Bone marrow (tissue), 2 donors: Measurements from ENCODE around the gene RANBP17.
"Not testable (repeated sequence)": the region's sequence is repeated elsewhere in the genome, so short reads cannot be mapped to it uniquely, and the experiment has no call there.

Experiments
- DNase-seq, 2 donors: peaks; one replicate each; lab custom pipeline; 2025; lab: John Stamatoyannopoulos, UW

Gene RANBP17

DNA sequence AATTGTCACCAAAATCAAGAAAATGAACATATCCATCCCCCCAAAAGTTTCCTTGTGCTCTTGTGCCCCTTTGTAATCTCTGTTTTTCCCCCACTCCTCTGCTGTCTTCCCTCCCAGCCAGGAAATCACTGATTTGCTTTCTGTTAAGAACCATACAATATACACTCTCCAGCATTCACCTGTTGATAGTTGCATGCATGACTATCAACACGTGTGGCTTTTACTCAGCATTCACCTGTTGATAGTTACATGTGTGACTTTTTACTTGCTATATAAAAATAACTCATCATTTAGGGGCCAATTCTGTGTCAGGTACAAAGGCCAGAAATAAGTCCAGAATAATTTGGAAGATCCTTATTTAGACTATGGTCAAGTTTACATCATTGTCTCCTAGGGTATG, 6.0 kb downstream of the RANBP17 start:
- DNase-seq: no peak

DNA sequence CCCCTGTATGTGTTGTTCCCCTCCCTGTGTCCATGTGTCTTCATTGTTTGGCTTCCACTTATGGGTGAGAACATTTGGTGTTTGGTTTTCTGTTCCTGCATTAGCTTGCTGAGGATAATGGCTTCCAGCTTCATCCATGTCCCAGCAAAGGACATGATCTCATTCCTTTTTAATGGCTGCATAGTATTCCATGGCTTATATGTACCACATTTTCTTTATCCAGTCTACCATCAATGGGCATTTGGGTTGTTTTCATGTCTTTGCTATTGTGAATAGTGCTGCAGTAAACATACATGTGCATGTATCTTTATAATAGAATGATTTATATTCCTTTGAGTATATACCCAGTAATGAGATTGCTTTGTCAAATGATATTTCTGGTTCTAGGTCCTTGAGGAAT, 8.6 kb downstream of the RANBP17 start:
- not testable (repeated sequence) for DNase-seq

DNA sequence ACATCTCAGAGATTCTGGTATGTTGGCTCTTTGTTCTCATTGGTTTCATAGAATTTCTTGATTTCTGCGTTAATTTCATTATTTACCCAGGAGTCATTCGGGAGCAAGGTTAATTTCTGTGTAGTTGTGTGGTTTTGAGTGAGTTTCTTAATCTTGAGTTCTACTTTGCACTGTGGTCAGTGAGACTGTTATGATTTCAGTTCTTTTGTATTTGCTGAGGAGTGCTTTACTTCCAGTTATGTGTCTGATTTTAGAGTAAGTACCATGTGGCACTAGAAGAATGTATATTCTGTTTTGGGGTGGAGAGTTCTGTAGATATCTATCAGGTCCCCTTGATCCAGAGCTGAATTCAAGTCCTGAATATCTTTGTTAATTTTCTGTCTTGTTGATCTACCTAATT, 12.2 kb downstream of the RANBP17 start:
- no peak for DNase-seq

- DNase-seq: no peak
These were observed 14.0 kb downstream of the RANBP17 start for GRCh38 chr5:170875811-170876210.

DNA sequence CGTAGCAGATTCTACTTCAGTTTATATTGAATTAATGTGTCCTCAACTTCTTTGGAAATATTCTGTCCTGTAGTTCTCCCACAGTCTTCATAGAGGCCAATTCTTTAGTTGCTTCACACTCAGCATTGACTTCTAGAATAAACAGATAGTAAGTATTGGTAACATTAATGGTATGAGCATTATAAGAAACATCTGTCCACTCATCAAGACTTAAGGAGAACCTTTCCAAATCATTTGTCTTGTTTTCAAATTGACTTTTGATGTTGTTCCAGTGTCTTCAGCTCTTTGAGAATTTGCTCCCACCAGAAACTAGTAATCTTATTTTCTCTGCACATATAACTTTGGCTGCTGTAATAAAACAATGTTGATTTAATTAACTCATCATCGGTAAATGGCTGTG, 18.3 kb downstream of the RANBP17 start:
- no peak for DNase-seq

DNA sequence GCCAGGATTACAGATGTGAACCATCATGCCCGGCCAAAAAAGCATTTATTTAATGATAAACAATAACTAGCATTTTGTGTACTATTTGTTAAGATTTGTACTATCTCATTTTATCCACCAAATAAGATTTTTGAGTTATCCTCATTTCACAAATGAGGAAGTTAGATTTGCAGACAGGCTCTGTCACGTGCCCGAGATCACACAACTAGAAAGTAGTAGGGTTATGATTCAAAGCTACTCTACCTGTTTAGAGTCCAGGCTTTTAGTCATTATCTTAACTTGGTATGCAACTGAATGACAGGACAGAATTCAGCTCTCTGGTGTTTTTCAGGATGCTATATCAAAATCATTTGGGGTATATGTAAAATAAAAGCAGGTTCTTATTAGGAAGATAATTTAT, 20.5 kb downstream of the RANBP17 start:
- DNase-seq: no peak

DNA sequence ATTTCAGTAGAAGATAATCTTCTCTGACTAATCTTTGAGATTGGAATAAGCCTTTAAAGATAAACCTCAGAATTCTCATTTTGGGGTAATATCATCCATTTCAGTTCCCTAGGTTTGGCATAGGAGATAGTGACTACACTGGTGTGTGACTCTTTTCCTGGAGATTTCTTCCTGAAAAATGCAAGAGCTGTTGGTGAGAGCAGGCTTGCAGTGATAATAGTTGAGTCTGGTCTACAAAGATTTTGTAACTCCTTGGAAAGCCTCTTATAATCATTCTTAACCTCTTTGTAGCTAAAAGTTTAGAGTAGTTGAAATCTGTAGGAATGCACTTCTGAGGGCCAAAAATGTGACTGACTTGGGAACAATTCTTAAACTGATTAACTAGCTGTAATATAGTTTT, 23.4 kb downstream of the RANBP17 start:
- DNase-seq: no peak

- no peak for DNase-seq
These were observed 24.0 kb downstream of the RANBP17 start for GRCh38 chr5:170885809-170886208.

DNA sequence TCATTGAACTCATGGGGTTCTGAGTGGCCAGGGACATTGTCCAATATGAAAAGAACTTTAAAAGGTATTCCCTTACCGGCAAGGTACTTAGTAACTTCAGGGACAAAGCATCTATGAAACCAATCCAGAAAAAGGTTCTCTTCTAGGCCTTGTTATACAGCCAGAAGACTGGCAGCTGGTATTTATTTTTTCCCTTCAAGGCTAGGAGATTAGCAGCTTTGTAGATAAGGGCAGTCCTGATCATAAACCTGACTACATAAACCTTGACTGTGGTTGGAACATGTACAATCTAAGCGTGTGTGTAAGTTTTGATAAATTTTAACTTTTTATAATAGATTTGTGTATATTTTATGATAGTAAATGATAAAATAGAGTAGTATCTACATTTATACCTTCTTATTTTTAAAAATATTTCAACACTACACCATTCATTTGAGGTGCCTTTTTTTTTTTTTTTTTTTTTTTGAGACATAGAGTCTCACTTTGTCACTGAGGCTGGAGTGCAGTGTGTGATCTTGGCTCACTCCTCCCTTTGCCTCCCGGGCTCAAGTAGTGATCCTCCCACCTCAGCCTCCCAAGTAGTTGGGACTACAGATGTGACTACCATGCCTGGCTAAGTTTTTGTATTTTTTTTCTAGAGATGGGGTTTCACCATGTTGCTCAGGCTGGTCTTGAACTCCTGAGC, 24.5 kb downstream of the RANBP17 start:
- DNase-seq: no peak

- DNase-seq: no peak
These were observed 30.4 kb downstream of the RANBP17 start for GRCh38 chr5:170892196-170892595.

- no peak for DNase-seq
These were observed 32.8 kb downstream of the RANBP17 start for GRCh38 chr5:170894665-170895064.

- no peak for DNase-seq
These were observed 35.0 kb downstream of the RANBP17 start for GRCh38 chr5:170896779-170897178.

- no peak for DNase-seq
These were observed 41.3 kb downstream of the RANBP17 start for GRCh38 chr5:170903075-170903474.

- DNase-seq: no peak
These were observed 45.9 kb downstream of the RANBP17 start for GRCh38 chr5:170907758-170908157.

DNA sequence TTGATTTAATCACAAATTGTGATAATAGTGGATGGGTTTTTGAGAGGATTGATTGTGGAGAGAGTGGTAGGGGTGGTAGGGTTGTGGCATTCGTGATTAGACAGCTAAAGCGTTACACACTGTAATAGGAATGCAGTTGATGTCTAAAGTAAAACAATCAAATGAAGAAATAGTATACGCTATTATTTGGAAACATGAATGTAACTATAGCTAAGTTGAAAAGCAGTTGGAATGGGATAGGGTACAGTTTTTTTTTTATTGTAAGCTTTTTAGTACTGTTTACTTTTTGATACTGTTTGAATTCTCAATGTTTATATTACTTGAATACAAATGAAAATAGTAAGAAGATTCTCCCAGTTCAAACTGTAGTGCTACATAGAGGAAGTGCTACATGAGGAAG, 51.8 kb downstream of the RANBP17 start:
- no peak for DNase-seq

DNA sequence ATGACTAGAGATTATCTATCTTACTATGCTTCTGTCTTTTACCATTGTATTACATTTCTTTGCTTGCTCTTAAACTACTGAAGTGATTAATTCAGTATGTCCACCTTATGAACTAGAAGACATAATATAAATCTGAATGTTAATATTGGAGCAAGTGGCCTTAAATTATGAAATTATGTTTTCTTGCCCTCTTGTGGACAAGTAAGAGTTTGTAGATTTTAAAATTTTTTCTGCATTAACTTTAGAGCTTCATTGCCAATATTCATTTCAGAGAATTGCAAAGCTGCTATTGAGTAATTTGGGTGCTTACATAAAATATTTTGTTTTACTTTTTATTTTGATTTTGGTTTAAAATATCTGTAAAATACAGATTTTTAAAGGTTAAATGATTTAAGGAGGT, 55.3 kb downstream of the RANBP17 start:
- DNase-seq: no peak

GRCh38 chr5:170920196-170920595, 58.4 kb downstream of the RANBP17 start:
- no peak for DNase-seq

DNA sequence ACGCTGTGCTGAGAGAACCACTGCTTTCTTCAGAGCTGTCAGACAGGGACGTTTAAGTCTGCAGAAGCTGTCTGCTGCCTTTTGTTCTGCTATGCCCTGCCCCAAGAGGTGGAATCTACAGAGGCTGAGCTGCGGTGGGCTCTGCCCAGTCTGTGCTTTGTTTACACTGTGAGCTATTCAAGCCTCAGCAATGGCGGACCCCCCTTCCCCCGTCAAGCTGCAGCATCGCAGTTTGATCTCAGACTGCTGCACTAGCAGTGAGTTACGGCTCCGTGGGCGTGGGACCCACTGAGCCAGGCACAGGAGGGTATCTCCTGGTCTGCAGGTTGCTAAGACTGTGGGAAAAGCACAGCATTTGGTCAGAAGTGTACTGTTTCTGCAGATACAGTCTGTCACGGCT, 60.5 kb downstream of the RANBP17 start:
- DNase-seq: not testable (repeated sequence)

DNA sequence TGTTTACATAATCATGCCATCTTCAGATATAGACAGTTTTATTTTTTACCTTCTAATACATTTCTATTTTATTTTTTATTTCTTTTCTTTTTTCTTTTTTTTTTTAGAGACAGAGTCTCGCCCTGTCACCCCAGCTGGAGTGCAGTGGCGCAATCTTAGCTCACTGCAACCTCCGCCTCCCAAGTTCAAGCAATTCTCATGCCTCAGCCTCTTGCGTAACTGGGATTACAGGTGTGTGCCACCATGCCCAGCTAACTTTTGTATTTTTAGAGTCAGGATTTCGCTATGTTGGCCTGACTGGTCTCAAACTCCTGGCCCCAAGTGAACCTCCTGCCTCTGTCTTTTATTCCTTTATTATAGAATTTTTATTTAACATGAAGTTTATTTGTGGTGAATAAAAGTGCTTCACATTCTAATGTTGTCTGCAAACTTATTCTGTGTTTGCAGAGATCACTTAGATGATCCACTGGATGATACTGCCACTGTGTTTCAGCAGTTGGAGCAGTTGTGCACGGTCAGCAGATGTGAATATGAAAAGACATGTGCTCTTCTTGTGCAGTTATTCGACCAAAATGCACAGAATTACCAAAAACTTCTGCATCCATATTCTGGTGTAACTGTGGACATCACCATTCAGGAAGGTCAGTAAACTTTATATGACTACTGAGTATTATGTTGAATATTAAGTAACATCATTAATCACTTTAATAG, 62.2 kb downstream of the RANBP17 start:
- no peak for DNase-seq

DNA sequence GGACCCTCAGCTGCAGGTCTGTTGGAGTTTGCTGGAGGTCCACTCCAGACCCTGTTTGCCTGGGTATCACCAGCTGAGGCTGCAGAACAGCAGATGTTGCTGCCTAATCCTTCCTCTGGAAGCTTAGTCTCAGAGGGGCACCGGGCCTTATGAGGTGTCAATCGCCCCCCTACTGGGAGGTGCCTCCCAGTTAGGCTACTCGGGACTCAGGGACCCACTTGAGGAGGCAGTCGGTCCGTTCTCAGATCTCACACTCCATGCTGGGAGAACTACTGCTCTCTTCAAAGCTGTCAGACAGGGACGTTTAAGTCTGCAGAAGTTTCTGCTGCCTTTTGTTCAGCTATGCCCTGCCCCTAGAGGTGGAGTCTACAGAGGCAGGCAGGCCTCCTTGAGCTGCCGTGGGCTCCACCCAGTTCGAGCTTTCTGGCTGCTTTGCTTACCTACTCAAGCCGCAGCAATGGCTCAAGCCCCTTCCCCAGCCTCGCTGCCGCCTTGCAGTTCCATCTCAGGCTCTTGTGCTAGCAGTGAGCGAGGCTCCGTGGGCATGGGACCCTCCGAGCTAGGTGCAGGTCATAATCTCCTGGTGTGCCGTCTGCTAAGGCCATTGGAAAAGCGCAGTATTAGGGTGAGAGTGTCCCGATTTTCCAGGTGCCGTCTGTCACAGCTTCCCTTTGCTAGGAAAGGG, 73.9 kb downstream of the RANBP17 start:
- DNase-seq: not testable (repeated sequence)

- DNase-seq: no peak
These were observed 75.3 kb downstream of the RANBP17 start for GRCh38 chr5:170937072-170937471.

DNA sequence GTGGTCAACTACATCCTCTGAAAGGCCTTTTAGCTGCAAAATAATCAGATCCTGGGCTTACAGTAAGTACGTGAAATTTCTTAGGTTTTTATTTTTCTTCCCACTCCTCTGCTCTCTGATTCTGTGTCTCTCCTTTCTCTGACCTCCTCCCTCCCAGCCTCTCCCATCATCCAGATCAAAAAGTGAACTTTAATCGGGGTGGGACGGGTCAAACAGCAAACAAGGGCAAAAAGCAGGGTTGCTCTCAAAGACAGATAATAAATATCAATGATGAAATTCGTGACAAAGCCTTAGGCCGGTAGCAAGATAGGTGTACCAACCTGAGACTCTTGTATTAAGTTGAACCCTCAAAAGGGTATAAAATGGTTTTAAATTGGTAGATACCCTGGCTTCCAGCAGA, 76.1 kb downstream of the RANBP17 start:
- no peak for DNase-seq

GRCh38 chr5:170939178-170939577, 77.4 kb downstream of the RANBP17 start:
- no peak for DNase-seq
